Karpas-422 (cell line): Measurements from ENCODE around the gene SH3BP1. TPM values are rescaled to one million over a fixed set of nuclear protein-coding genes. Genes with fewer than 3 reads are reported as not detected.
"Not testable (repeated sequence)": the region's sequence is repeated elsewhere in the genome, so short reads cannot be mapped to it uniquely, and the experiment has no call there.

Source experiments
- DNase-seq: peaks from one replicate; pipeline ENCODE4 v3.0.0-alpha.2; 2015
- H2AFZ ChIP-seq: fragments of 200-600 bp; sonication (generic); 2 replicates; pipeline ENCODE4 v1.6.1; 2014; ENCODE audit warnings: antibody characterized with exemption, low read length, mixed read lengths
- H3K27ac ChIP-seq: fragments of 200-600 bp; sonication (generic); 2 replicates; pipeline ENCODE4 v1.5.1; 2014; ENCODE audit warnings: mild to moderate bottlenecking, low read length, moderate library complexity
- H3K27me3 ChIP-seq: fragments of 200-600 bp; sonication (generic); 2 replicates; pipeline ENCODE4 v1.6.1; 2014; ENCODE audit warnings: low read length, mixed read lengths
- H3K36me3 ChIP-seq: fragments of 200-600 bp; sonication (generic); 2 replicates; pipeline ENCODE4 v1.6.1; 2014; ENCODE audit warnings: low read length, mixed read lengths; ENCODE audit not compliant: insufficient read depth
- H3K4me1 ChIP-seq: fragments of 200-600 bp; sonication (generic); 2 replicates; pipeline ENCODE4 v1.6.1; 2014; ENCODE audit warnings: mild to moderate bottlenecking, low read length, mixed read lengths
- H3K4me2 ChIP-seq: fragments of 200-600 bp; sonication (generic); 2 replicates; pipeline ENCODE4 v1.6.1; 2014; ENCODE audit warnings: low read length, low read depth, mild to moderate bottlenecking; ENCODE audit not compliant: poor library complexity, severe bottlenecking
- H3K4me3 ChIP-seq: fragments of 200-600 bp; sonication (generic); 2 replicates; pipeline ENCODE4 v1.5.1; 2014; ENCODE audit warnings: mild to moderate bottlenecking, antibody characterized with exemption, low read length, mixed read lengths
- H3K79me2 ChIP-seq: fragments of 200-600 bp; sonication (generic); 2 replicates; pipeline ENCODE4 v1.6.1; 2014; ENCODE audit warnings: mild to moderate bottlenecking, low read length, mixed read lengths
- H3K9ac ChIP-seq: fragments of 200-600 bp; sonication (generic); 2 replicates; pipeline ENCODE4 v1.6.0; 2014; ENCODE audit warnings: low read length
- H3K9me2 ChIP-seq: fragments of 200-600 bp; sonication (generic), shearing (Covaris generic); replicated peaks from 2 replicates; pipeline ENCODE4 v1.6.0; 2014; ENCODE audit warnings: mild to moderate bottlenecking, low read length, moderate library complexity; ENCODE audit not compliant: insufficient read depth
- H3K9me3 ChIP-seq: fragments of 300-700, 200-600 bp; sonication (generic); 2 replicates; pipeline ENCODE4 v1.6.1; 2014; ENCODE audit warnings: low read length, mixed read lengths
- H4K20me1 ChIP-seq: fragments of 200-600 bp; sonication (generic); 2 replicates; pipeline ENCODE4 v1.6.1; 2014; ENCODE audit warnings: mild to moderate bottlenecking, antibody characterized with exemption, low read length, low read depth; ENCODE audit not compliant: insufficient read depth
- total RNA-seq: library from RNA; depleted of rRNA; stranded (reverse); fragments of >200 nt; shearing (Covaris generic); gene quantifications from 2 replicates; pipeline ENCODE4 v1.2.3, GENCODE V29; 2014; ENCODE audit warnings: low replicate concordance

Gene SH3BP1
- total RNA-seq, 1 experiment from 2014 or later: 43.2 TPM

DNA sequence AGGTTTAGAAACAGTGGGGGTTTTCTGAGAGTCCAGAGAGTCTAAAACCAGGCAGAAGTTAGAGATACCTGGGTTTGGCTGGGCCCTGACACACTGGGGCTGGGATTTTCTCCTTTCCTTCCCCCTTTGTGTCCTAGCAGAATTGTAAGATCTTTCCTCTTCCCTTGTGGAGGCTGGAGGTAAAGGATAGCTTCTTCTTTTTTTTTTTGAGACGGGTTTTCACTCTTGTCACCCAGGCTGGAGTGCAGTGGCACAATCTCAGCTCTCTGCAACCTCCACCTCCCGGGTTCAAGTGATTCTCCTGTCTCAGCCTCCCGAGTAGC is 29.4 kb upstream of the SH3BP1 start:
- Histone ChIP-seq H3K27ac (peak overlapping the region; percentile 87), H3K79me2 (peaks cover 34% of the 10 kb centered on the region), H3K4me1 (peaks cover 28% of the 10 kb centered on the region), H3K4me2 (peak overlapping the region; percentile 78), H3K9ac (peak overlapping the region; percentile 85), H3K4me3 (peak overlapping the region; percentile 81)
- H4K20me1 ChIP-seq, H3K9me2 ChIP-seq, H3K36me3 ChIP-seq, H3K9me3 ChIP-seq, H3K27me3 ChIP-seq, DNase-seq, H2AFZ ChIP-seq: not testable (repeated sequence)

DNA sequence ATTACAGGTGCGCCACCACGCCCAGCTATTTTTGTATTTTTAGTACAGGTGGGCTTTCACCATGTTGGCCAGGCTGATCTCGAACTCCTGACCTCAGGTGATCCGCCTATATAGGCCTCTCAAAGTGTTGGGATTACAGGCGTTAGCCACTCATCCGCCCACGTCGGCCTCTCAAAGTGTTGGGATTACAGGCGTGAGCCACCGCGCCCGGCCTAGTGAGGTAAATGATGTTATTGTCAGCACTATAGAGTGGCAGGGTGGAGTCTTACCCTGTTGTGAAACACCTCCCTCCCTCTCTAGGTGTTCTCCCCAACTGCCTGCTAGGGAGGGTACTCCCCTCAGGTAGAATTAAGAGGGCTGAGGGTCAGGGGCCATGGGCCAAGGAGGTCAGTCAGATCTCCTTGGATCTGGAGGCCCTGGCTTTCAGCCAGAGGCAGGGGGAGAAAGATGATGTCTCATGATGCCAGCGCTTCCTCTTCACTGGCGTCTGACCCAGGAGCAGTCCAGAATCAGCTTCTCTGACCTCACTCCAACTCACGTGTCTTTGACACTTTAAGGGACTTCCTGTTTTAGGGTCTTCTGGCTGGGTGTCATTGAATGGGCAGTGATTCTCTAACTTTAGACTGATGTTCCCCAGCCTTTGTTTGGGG is 28.9 kb upstream of the SH3BP1 start:
- H3K4me1 ChIP-seq: peaks cover 26% of the 10 kb centered on the region
- H3K4me2 ChIP-seq: peak overlapping the region; percentile 78
- no peak overlapping the region for H2AFZ ChIP-seq
- H3K27ac ChIP-seq: peak overlapping the region; percentile 87
- H3K9me3 ChIP-seq: no peaks in the 10 kb centered on the region
- H3K36me3 ChIP-seq: peaks cover 3% of the 10 kb centered on the region; the same call in 1 of the 2 replicates
- DNase-seq: no peak
- peak overlapping the region; percentile 85 for H3K9ac ChIP-seq
- no peaks in the 10 kb centered on the region for H3K27me3 ChIP-seq
- H4K20me1 ChIP-seq: no peaks in the 10 kb centered on the region
- peaks cover 34% of the 10 kb centered on the region for H3K79me2 ChIP-seq
- H3K4me3 ChIP-seq: peak overlapping the region; percentile 81; the same call in 1 of the 2 replicates
- H3K9me2 ChIP-seq: no peaks in the 10 kb centered on the region

DNA sequence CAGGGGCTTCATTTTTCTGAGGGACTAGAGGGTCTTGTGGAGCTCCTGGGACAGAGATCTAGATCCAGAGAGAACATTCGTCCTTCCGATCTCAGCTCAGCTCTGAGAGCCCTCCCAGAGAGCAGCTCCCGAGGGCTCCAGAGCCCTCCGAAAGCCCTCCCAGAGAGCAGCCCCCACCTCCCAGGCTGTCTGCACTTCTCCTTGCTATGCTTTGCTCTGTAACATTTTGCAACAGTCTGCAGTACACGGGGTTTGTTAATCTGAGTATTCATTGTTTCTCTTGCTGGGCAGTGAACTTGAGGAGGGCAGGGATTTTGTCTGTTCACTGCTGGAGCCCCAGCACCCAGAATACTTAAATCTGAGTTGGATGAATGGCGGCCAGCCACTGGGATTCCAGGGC is 28.3 kb upstream of the SH3BP1 start:
- Histone ChIP-seq H4K20me1 (no peaks in the 10 kb centered on the region), H3K9me3 (no peaks in the 10 kb centered on the region), H3K36me3 (peaks cover 3% of the 10 kb centered on the region; the same call in 1 of the 2 replicates), H3K79me2 (peaks cover 34% of the 10 kb centered on the region), H2AFZ (no peak overlapping the region), H3K4me2 (no peak overlapping the region), H3K4me3 (no peak overlapping the region), H3K9ac (peak overlapping the region; percentile 85; the same call in 1 of the 2 replicates), H3K27me3 (no peaks in the 10 kb centered on the region), H3K27ac (no peak overlapping the region), H3K9me2 (no peaks in the 10 kb centered on the region), H3K4me1 (peaks cover 26% of the 10 kb centered on the region)
- DNase-seq: no peak

DNA sequence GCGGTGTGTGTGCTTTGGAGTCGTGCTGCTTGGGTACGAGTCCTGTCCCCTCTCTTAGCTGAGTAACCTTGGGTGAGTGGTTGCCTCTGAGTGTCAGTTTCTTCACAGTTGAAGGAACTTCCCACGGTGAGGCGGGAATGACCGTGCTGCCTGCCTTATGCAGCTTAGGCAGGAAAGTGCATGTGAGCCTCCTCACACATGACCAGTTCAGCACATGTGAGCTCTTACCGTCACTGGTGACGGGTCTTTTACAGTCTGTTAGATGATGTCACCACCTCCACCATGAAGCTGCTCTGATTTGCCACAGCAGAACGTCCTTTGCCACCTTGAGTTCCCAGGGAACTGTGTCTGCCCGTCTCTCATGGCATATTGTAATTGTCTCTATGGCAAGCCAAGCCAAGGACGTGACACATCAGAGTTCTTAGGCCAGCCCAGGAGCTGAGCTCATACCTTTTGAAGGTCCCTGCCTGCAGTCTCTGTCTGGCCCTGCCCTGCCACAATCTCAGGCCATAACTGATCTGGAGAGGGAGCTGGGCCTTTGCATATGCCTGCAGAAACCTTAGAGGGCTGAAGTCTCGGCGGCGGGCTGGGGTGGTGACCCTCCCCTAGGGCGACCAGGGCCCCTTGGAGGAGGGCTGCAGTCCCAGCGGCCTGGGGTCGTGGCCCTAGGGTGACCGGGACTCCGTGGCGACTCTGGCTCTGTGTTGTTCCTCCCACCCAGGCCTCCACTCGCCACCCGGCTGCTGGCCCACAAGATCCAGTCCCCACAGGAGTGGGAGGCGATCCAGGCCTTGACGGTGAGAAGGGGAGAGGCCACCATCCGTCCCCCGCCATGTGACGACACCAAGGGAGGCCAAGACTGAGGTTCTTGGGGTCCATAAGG is 23.0 kb upstream of the SH3BP1 start:
- Histone ChIP-seq H3K9ac (no peak overlapping the region), H3K79me2 (peaks cover 8% of the 10 kb centered on the region), H3K9me2 (no peaks in the 10 kb centered on the region), H3K4me1 (peaks cover 17% of the 10 kb centered on the region), H3K27me3 (no peaks in the 10 kb centered on the region), H4K20me1 (no peaks in the 10 kb centered on the region), H3K4me3 (no peak overlapping the region), H3K4me2 (no peak overlapping the region), H2AFZ (no peak overlapping the region), H3K36me3 (peaks cover 8% of the 10 kb centered on the region; the same call in 1 of the 2 replicates), H3K27ac (no peak overlapping the region), H3K9me3 (no peaks in the 10 kb centered on the region)
- no peak for DNase-seq

DNA sequence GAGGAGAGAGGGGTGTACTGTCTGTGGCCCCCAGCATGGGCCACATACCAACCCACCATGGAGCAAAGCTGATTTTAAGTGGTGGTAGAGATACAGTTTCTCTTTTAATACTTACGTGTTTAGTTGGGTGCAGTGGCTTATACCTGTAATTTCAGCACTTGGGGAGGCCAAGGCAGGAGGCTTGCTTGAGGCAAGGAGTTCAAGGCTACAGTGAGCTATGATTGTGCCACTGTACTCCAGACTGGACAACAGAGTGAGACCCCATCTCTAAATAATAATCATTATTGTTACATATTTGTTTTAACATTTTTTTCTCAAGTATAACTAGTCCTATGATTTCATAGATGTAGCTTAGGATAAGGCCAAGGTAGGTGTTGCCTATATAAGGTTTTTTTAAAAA is 22.0 kb upstream of the SH3BP1 start:
- H3K4me2 ChIP-seq: peak overlapping the region; percentile 52
- no peaks in the 10 kb centered on the region for H3K9me3 ChIP-seq
- peak overlapping the region; percentile 88 for H3K27ac ChIP-seq
- H2AFZ ChIP-seq: no peak overlapping the region
- H3K27me3 ChIP-seq: no peaks in the 10 kb centered on the region
- no peaks in the 10 kb centered on the region for H4K20me1 ChIP-seq
- no peak overlapping the region for H3K4me3 ChIP-seq
- no peak for DNase-seq
- H3K36me3 ChIP-seq: peaks cover 7% of the 10 kb centered on the region; the same call in 1 of the 2 replicates
- H3K4me1 ChIP-seq: peaks cover 17% of the 10 kb centered on the region
- H3K79me2 ChIP-seq: peaks cover 5% of the 10 kb centered on the region; the same call in 1 of the 2 replicates
- H3K9ac ChIP-seq: no peak overlapping the region
- no peaks in the 10 kb centered on the region for H3K9me2 ChIP-seq

DNA sequence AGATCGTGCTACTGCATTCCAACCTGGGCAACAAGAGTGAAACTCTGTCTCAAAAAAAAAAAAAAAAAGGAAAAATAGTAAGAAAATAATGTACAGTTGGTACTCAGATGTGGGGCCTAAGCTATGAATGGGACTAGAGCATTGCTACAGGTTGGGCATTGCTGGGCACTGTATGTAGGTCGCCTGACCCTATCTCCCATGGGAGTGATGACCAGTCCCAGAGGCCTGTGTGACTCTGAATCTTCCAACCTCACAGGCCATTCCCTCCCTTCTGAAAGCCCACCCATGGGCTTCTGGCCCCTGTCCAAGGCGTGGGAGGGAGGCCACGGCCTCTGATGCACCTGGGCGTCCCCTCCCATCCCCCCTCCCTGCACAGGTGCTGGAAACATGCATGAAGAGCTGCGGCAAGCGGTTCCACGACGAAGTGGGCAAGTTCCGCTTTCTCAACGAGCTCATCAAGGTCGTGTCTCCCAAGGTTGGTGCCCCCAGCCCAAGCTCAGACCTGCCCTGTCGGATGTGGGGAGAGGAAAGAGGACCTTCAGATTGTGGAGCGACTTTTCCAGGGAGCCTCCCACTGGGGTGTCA is 21.3 kb upstream of the SH3BP1 start:
- H3K9ac ChIP-seq: peak overlapping the region; percentile 47
- H3K79me2 ChIP-seq: no peaks in the 10 kb centered on the region
- H3K4me1 ChIP-seq: peaks cover 17% of the 10 kb centered on the region
- no peaks in the 10 kb centered on the region for H3K27me3 ChIP-seq
- peak; percentile 86 for DNase-seq
- H3K36me3 ChIP-seq: peaks cover 7% of the 10 kb centered on the region; the same call in 1 of the 2 replicates
- no peaks in the 10 kb centered on the region for H3K9me2 ChIP-seq
- H3K4me3 ChIP-seq: peak overlapping the region; percentile 25; the same call in 1 of the 2 replicates
- no peak overlapping the region for H2AFZ ChIP-seq
- H4K20me1 ChIP-seq: 0 out of 2 replicates have a peak, but pooled peaks cover 2% of the 10 kb centered on the region
- peak overlapping the region; percentile 52 for H3K4me2 ChIP-seq
- peak overlapping the region; percentile 88 for H3K27ac ChIP-seq
- no peaks in the 10 kb centered on the region for H3K9me3 ChIP-seq

DNA sequence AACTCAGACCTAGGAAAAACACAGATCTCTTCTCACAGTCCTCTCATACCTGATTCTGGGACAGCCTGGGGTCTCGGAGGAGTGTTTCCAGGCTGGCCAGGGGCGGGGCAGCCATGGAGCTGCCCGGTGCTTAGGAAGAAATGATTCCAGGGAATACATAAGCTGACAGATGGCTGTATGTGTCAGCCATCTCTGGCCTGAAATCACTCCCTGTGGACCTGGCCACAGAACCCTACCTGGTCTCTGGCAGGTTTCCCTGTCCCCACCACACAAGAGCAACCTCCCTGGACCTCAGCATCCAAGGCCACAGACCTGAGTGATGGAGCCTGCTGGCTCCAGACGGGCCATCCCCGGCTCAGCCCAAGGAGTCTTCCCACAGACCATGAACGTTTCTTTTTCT is 20.8 kb upstream of the SH3BP1 start:
- Histone ChIP-seq H3K36me3 (peaks cover 8% of the 10 kb centered on the region; the same call in 1 of the 2 replicates), H3K27me3 (no peaks in the 10 kb centered on the region), H3K79me2 (no peaks in the 10 kb centered on the region), H3K9me2 (no peaks in the 10 kb centered on the region), H4K20me1 (0 out of 2 replicates have a peak, but pooled peaks cover 4% of the 10 kb centered on the region), H3K4me2 (peak overlapping the region; percentile 52), H3K9ac (peak overlapping the region; percentile 47), H2AFZ (no peak overlapping the region), H3K4me1 (peaks cover 19% of the 10 kb centered on the region), H3K9me3 (no peaks in the 10 kb centered on the region), H3K4me3 (no peak overlapping the region; the same call in 1 of the 2 replicates), H3K27ac (peak overlapping the region; percentile 88)
- no peak for DNase-seq

DNA sequence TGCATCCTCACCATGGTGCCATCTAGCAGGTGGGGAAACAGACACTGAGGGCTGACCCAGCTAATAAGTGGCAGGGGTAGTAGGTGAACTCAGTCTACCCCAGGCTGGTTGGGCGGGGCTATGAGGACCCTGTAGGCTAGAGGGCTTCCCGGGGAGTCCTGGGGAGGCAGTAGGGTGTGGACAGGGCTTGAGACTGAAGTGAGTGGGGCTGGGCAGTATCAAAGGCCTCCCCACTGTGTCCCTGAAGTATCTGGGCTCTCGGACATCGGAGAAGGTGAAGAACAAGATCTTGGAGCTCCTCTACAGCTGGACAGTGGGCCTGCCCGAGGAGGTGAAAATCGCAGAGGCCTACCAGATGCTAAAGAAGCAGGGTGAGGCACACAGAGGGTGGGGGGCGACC is 19.5 kb upstream of the SH3BP1 start:
- Histone ChIP-seq H3K9ac (no peak overlapping the region), H3K9me3 (no peaks in the 10 kb centered on the region), H4K20me1 (0 out of 2 replicates have a peak, but pooled peaks cover 4% of the 10 kb centered on the region), H3K27ac (no peak overlapping the region), H3K36me3 (peaks cover 12% of the 10 kb centered on the region; the same call in 1 of the 2 replicates), H3K4me1 (peaks cover 21% of the 10 kb centered on the region), H3K27me3 (no peaks in the 10 kb centered on the region), H3K4me3 (no peak overlapping the region), H3K79me2 (no peaks in the 10 kb centered on the region), H3K4me2 (no peak overlapping the region), H2AFZ (no peak overlapping the region), H3K9me2 (no peaks in the 10 kb centered on the region)
- DNase-seq: no peak
